Measurements from ENCODE around the gene BANP. TPM values are rescaled to one million over a fixed set of nuclear protein-coding genes. Genes with fewer than 3 reads are reported as not detected.

The BANP gene
- total RNA-seq, 1 experiment from 2014 or later, result 22.6 TPM

- Histone ChIP-seq H3K27ac (ENCODE audit: low read length) (no peak overlapping the region), H3K4me1 (ENCODE audit: control insufficient read depth, insufficient read depth, low read length) (no peaks in the 10 kb centered on the region), H3K36me3 (ENCODE audit: control insufficient read depth, insufficient read depth, low read length) (no peaks in the 10 kb centered on the region), H3K4me3 (ENCODE audit: low read depth in 2 of 2, low read length in 2 of 2) (no peak overlapping the region), H3K27me3 (ENCODE audit: control insufficient read depth, insufficient read depth, low read length) (no peaks in the 10 kb centered on the region), H3K9me3 (ENCODE audit: control insufficient read depth, insufficient read depth, low read depth, low read length) (no peaks in the 10 kb centered on the region)
- CTCF ChIA-PET, result no interaction called here
- TF ChIP-seq REST (IDR thresholded peaks at IDR 0.05; ENCODE audit: insufficient read depth in 1 of 2, low read depth in 2 of 2, low read length in 1 of 2) (no peak), POLR2AphosphoS5 (IDR thresholded peaks at IDR 0.05; ENCODE audit: low read depth, low read length) (no peak), TCF7L2 (IDR thresholded peaks at IDR 0.05; ENCODE audit: low read depth, low read length) (no peak)
- TF ChIP-seq, protein P1, sequence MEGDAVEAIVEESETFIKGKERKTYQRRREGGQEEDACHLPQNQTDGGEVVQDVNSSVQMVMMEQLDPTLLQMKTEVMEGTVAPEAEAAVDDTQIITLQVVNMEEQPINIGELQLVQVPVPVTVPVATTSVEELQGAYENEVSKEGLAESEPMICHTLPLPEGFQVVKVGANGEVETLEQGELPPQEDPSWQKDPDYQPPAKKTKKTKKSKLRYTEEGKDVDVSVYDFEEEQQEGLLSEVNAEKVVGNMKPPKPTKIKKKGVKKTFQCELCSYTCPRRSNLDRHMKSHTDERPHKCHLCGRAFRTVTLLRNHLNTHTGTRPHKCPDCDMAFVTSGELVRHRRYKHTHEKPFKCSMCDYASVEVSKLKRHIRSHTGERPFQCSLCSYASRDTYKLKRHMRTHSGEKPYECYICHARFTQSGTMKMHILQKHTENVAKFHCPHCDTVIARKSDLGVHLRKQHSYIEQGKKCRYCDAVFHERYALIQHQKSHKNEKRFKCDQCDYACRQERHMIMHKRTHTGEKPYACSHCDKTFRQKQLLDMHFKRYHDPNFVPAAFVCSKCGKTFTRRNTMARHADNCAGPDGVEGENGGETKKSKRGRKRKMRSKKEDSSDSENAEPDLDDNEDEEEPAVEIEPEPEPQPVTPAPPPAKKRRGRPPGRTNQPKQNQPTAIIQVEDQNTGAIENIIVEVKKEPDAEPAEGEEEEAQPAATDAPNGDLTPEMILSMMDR (IDR thresholded peaks at IDR 0.05), result no peak
- ATAC-seq (no peak), DNase-seq (ENCODE audit: low read depth, low spot score) (no peak)
- intact Hi-C loops (cut with micrococcal nuclease; ENCODE audit: unreplicated experiment) (no loop called here), in situ Hi-C loops (cut with HindIII; ENCODE audit: low pct_unique_long_range_greater_than_20kb, low sequenced_read_pairs) (no loop called here)
- POLR2A ChIA-PET, result no interaction called here
- BruUV-seq (replicated peaks), result no TSS peak
These were observed 104.1 kb downstream of the BANP start for GRCh38 chr16:88055356-88055755.

DNA sequence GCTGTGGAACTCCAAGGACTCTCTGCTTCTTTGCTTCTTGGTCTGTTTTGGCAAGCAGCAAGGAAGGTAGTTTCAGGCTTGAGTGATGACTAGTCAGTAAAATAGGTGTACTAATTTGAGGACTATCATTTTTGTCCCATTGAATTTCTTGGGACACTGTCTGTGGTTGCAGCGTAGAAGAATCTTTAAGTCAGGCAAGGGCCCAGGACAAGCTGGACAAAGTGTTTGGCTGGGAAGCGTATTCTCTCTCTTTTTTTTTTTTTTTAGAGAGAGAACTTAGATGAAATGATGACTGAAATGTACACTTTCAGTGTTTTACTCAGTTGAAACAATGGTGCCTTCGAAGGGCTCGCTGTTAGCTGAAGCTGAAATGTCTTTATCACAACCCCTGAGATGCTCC is 105.0 kb downstream of the BANP start:
- no peak overlapping the region for H3K27ac ChIP-seq (ENCODE audit: low read length)
- intact Hi-C loops (cut with micrococcal nuclease; ENCODE audit: unreplicated experiment), result no loop called here
- no peaks in the 10 kb centered on the region for H3K9me3 ChIP-seq (ENCODE audit: control insufficient read depth, insufficient read depth, low read depth, low read length)
- TF ChIP-seq REST (IDR thresholded peaks at IDR 0.05; ENCODE audit: insufficient read depth in 1 of 2, low read depth in 2 of 2, low read length in 1 of 2) (no peak), SIN3A (IDR thresholded peaks at IDR 0.05; ENCODE audit: borderline replicate concordance, insufficient read depth, low read depth, low read length) (no peak), TCF7L2 (IDR thresholded peaks at IDR 0.05; ENCODE audit: low read depth, low read length) (no peak), POLR2AphosphoS5 (IDR thresholded peaks at IDR 0.05; ENCODE audit: low read depth, low read length) (no peak)
- TF ChIP-seq, protein P1 (IDR thresholded peaks at IDR 0.05), result no peak
- ChIA-PET POLR2A (no interaction called here), CTCF (no interaction called here)
- no peaks in the 10 kb centered on the region for H3K27me3 ChIP-seq (ENCODE audit: control insufficient read depth, insufficient read depth, low read length)
- H3K4me3 ChIP-seq (ENCODE audit: low read depth in 2 of 2, low read length in 2 of 2), result no peak overlapping the region
- in situ Hi-C loops (cut with HindIII; ENCODE audit: low pct_unique_long_range_greater_than_20kb, low sequenced_read_pairs), result no loop called here
- DNase-seq (ENCODE audit: low read depth, low spot score) (no peak), ATAC-seq (no peak)
- H3K36me3 ChIP-seq (ENCODE audit: control insufficient read depth, insufficient read depth, low read length), result no peaks in the 10 kb centered on the region
- no TSS peak for BruUV-seq (replicated peaks)
- H3K4me1 ChIP-seq (ENCODE audit: control insufficient read depth, insufficient read depth, low read length), result no peaks in the 10 kb centered on the region
